ENCODE results near the gene GRB7. TPM values are rescaled to one million over a fixed set of nuclear protein-coding genes. Genes with fewer than 3 reads are reported as not detected.
"Not testable (repeated sequence)": the region's sequence is repeated elsewhere in the genome, so short reads cannot be mapped to it uniquely, and the experiment has no call there.

The GRB7 gene
- total RNA-seq, 1 donor from 2014 or later = 44.6 TPM

DNA sequence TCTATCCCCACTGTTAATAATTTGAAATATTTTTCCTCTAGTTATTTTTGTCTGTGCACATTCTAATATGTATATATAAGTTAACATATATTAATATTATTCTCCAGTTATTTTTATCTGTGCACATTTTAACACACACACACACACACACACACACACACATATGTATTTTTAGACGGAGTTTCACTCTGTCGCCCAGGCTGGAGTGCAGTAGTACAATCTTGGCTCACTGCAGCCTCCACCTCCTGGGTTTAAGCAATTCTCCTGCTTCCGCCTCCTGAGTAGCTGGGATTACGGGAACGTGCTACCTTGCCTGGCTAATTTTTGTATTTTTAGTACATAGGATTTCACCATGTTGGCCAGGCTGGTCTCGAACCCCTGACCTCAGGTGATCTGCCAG lies 20.1 kb upstream of the GRB7 start:
- H3K4me3 Mint-ChIP-seq = no peak overlapping the region
- TF ChIP-seq, protein P1, sequence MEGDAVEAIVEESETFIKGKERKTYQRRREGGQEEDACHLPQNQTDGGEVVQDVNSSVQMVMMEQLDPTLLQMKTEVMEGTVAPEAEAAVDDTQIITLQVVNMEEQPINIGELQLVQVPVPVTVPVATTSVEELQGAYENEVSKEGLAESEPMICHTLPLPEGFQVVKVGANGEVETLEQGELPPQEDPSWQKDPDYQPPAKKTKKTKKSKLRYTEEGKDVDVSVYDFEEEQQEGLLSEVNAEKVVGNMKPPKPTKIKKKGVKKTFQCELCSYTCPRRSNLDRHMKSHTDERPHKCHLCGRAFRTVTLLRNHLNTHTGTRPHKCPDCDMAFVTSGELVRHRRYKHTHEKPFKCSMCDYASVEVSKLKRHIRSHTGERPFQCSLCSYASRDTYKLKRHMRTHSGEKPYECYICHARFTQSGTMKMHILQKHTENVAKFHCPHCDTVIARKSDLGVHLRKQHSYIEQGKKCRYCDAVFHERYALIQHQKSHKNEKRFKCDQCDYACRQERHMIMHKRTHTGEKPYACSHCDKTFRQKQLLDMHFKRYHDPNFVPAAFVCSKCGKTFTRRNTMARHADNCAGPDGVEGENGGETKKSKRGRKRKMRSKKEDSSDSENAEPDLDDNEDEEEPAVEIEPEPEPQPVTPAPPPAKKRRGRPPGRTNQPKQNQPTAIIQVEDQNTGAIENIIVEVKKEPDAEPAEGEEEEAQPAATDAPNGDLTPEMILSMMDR (IDR thresholded peaks at IDR 0.05; ENCODE audit: unreplicated experiment) = no peak
- DNase-seq (ENCODE audit: low spot score in 2 of 2, unreplicated experiment in 2 of 2) = no peak
- no peaks in the 10 kb centered on the region for H3K9me3 Mint-ChIP-seq
- H3K27ac Mint-ChIP-seq = no peak overlapping the region
- H3K36me3 Mint-ChIP-seq = peaks cover 20% of the 10 kb centered on the region
- no peaks in the 10 kb centered on the region for H3K27me3 Mint-ChIP-seq (ENCODE audit: low read depth)
- no peaks in the 10 kb centered on the region for H3K4me1 Mint-ChIP-seq

DNA sequence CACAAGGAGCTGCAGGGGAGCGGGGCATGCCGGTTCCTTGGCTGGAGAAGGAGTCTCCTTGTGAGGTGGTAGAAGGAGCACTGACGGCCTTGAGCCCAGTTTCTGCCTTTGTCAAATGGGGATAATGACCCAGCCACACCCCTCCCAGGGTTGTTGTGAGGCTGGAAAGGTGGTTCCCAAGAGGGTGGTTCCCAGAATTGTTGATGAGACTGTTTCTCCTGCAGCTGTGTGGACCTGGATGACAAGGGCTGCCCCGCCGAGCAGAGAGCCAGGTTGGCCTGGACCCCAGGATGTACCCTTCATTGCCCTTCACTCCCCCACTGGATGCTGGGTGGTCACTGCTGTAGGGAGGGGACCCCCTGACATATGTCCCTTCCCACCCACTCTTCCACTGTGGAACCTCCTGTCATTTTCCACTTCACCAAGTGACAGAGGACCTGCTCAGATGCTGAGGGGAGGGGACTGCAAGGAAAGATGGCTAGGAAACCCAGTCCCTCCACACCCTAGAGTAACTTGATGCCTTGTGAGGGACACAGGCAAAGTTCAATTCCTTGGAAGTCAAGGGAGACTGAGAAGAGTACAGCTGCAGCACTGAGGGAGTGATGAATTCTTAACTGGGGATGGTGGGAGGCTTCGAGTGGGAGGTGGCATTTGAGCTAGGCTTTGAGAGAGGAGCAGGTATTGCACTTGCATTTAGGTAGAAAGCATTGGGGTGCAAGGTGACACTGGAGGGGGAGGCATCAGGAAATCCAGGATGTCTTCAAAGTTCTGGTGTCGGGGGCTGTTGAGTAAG lies 18.0 kb upstream of the GRB7 start:
- Mint-ChIP-seq H3K4me1 (no peaks in the 10 kb centered on the region), H3K9me3 (no peaks in the 10 kb centered on the region), H3K27ac (no peak overlapping the region), H3K27me3 (ENCODE audit: low read depth) (no peaks in the 10 kb centered on the region), H3K4me3 (no peak overlapping the region), H3K36me3 (peaks cover 27% of the 10 kb centered on the region)
- TF ChIP-seq, protein P1 (IDR thresholded peaks at IDR 0.05; ENCODE audit: unreplicated experiment) = no peak
- no peak for DNase-seq (ENCODE audit: low spot score in 2 of 2, unreplicated experiment in 2 of 2)

DNA sequence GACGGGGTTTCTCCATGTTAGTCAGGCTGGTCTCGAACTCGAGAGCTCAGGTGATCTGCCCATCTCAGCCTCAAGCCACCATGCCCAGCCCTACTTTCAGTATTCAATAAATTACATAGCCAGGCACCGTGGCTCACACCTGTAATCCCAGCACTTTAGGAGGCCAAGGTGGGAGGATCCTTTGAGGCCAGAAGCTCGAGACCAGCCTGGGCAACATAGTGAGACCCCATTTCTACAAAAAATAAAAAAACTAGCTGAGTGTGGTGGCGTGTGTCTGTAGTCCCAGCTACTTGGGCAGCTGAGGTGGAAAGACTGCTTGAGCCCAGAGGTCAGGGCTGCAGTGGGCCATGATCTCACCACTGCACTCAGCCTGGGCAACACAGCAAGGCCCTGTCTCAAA lies 15.6 kb upstream of the GRB7 start:
- DNase-seq (ENCODE audit: low spot score in 2 of 2, unreplicated experiment in 2 of 2) = no peak
- peaks cover 35% of the 10 kb centered on the region for H3K36me3 Mint-ChIP-seq
- H3K4me3 Mint-ChIP-seq = no peak overlapping the region
- H3K27me3 Mint-ChIP-seq (ENCODE audit: low read depth) = no peaks in the 10 kb centered on the region
- H3K9me3 Mint-ChIP-seq = no peaks in the 10 kb centered on the region
- no peaks in the 10 kb centered on the region for H3K4me1 Mint-ChIP-seq
- H3K27ac Mint-ChIP-seq = no peak overlapping the region
- TF ChIP-seq, protein P1 (IDR thresholded peaks at IDR 0.05; ENCODE audit: unreplicated experiment) = no peak

DNA sequence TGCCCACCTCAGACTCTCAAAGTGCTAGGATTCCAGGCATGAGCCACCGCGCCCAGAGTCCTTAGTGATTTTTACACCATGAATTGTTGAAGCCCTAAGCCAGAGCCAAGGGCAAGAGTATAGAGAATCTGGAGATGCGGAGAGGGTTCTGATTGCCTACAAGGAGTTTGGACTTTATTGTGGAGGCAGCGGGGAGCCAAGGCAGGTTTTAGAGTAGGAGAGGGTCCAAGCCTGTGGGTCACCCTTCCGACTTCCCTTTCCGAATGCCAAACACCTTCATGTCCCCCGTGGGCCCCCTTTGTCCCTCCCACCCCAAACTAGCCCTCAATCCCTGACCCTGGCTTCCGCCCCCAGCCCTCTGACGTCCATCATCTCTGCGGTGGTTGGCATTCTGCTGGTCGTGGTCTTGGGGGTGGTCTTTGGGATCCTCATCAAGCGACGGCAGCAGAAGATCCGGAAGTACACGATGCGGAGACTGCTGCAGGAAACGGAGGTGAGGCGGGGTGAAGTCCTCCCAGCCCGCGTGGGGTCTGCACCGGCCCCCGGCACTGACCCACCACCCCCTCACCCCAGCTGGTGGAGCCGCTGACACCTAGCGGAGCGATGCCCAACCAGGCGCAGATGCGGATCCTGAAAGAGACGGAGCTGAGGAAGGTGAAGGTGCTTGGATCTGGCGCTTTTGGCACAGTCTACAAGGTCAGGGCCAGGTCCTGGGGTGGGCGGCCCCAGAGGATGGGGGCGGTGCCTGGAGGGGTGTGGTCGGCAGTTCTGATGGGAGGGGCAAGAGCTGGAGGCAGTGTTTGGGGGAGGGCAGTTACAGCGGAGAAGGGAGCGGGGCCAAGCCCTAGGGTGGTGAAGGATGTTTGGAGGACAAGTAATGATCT lies 14.5 kb upstream of the GRB7 start:
- H3K4me3 Mint-ChIP-seq = no peak overlapping the region
- TF ChIP-seq, protein P1 (IDR thresholded peaks at IDR 0.05; ENCODE audit: unreplicated experiment) = no peak
- H3K9me3 Mint-ChIP-seq = no peaks in the 10 kb centered on the region
- DNase-seq (ENCODE audit: low spot score in 2 of 2, unreplicated experiment in 2 of 2) = no peak
- peaks cover 35% of the 10 kb centered on the region for H3K36me3 Mint-ChIP-seq
- no peaks in the 10 kb centered on the region for H3K4me1 Mint-ChIP-seq
- no peaks in the 10 kb centered on the region for H3K27me3 Mint-ChIP-seq (ENCODE audit: low read depth)
- H3K27ac Mint-ChIP-seq = no peak overlapping the region

DNA sequence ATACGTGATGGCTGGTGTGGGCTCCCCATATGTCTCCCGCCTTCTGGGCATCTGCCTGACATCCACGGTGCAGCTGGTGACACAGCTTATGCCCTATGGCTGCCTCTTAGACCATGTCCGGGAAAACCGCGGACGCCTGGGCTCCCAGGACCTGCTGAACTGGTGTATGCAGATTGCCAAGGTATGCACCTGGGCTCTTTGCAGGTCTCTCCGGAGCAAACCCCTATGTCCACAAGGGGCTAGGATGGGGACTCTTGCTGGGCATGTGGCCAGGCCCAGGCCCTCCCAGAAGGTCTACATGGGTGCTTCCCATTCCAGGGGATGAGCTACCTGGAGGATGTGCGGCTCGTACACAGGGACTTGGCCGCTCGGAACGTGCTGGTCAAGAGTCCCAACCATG lies 13.0 kb upstream of the GRB7 start:
- no peak overlapping the region for H3K27ac Mint-ChIP-seq
- no peak for DNase-seq (ENCODE audit: low spot score in 2 of 2, unreplicated experiment in 2 of 2)
- TF ChIP-seq, protein P1 (IDR thresholded peaks at IDR 0.05; ENCODE audit: unreplicated experiment) = no peak
- peaks cover 31% of the 10 kb centered on the region for H3K36me3 Mint-ChIP-seq
- no peaks in the 10 kb centered on the region for H3K27me3 Mint-ChIP-seq (ENCODE audit: low read depth)
- no peaks in the 10 kb centered on the region for H3K9me3 Mint-ChIP-seq
- H3K4me1 Mint-ChIP-seq = peaks cover 3% of the 10 kb centered on the region
- no peak overlapping the region for H3K4me3 Mint-ChIP-seq

DNA sequence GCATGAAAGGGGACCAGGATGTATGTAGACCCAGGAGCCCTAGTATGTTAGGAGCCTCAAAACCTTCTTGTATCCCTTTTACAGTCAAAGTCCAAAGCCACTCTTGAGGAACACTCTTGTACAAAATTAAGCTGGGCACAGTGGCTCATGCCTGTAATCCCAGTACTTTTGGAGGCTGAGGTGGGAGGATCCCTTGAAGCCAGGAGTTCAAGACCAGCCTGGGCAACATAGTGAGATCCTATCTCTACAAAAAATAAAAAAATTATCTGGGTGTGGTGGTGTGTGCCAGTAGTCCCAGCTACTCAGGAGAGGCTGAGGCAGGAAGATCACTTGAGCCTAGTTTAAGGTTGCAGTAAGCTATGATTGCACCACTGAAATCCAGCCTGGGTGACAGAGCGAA lies 11.8 kb upstream of the GRB7 start:
- not testable (repeated sequence) for H3K9me3 Mint-ChIP-seq; H3K4me1 Mint-ChIP-seq; H3K27me3 Mint-ChIP-seq (ENCODE audit: low read depth); DNase-seq (ENCODE audit: low spot score in 2 of 2, unreplicated experiment in 2 of 2); H3K4me3 Mint-ChIP-seq
- Mint-ChIP-seq H3K36me3 (peaks cover 26% of the 10 kb centered on the region), H3K27ac (peak overlapping the region; percentile 9)
